Measurements from ENCODE around the gene FAM124B.

FAM124B gene

DNA sequence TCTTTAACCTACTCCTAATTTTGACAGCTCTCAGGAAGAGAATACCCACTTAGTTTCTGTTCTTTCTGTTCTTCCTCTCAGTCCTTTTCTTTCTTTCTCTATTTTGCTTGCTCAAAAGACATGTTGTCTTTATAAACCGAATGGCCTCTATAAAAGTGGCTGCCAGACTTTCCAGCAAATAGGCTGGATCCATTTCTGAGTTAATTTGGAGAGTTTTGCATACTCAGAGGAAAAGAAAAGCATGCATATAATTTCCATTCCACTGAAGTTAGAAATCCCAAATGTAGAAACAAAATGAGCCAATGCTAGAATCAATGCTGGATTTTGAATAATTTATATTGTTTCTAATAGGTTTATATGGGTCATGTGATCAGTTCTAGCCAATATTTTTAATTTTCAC lies 65.9 kb downstream of the FAM124B start:
- no peak for DNase-seq (ENCODE audit: low read depth)

DNA sequence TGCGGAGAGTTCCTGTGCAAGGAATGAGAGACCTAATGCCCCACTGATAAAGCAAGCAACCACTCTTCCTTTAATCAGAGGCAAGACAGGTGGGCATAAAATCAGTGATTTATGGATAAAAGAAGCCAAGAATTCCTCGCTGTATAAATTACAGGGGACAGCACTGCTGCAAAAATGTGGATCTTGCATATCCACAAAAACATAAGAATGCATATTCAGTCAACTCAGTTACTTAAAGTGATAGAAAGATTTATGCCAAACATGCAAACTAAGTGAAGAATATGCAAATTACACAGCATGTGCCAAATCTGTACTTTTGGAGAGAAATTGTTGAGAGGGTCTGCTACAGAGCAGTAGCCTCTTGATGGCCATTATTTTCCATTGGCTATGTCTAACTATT lies 67.2 kb downstream of the FAM124B start:
- DNase-seq (ENCODE audit: low read depth), result no peak

DNA sequence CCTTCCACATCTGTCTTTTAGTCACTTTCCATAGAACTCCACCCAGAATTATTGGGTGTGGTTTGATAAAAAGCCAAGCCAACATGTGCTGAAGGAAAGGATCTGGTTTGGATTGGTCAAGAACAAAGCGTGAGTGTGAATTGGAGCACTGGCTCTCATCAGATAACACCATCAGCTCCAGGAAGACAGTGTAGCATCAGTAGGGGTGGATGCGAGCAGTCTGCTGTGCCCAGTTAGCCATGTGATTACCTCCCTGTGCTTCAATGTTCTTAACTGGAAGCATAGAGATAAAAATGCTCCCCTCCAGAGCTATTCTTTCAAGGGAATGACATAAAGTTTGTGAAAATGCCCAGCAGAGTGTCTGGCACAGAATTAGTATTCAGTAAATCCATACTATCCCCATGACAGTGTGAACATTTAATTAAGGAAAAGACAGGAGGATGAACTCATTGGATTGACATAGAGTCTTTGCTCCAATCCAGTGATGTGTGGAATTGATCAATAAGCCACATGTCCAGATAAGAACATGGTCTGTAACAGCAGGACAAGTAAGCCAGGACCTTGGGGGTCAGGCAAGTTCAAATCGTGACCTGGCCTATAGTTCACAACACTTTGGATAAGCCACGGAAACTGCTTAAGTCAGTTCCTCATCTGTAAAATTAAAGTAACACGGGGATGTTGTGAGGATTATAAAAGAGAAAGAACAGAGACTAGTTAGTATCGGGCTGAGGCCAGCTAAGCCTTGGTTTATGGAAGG lies 68.0 kb downstream of the FAM124B start:
- no peak for DNase-seq (ENCODE audit: low read depth)

DNA sequence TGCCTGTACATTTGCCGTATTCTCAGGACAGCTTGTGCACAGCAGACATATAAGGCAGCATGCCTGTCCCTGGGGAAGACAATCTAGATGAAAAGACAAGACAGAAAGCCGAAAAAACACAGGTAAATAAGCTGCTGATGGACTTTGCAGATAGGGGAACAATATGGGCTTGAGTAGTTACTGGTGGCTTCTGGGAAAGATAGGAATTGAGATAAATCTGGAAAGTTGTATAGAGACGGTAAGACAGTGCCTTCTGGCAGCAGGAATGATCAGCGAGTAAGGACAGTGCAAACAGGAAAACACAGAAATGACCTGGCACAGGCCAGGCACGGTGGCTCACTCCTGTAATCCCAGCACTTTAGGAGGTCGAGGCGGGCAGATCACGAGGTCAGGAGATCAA lies 70.2 kb downstream of the FAM124B start:
- DNase-seq (ENCODE audit: low read depth), result no peak

DNA sequence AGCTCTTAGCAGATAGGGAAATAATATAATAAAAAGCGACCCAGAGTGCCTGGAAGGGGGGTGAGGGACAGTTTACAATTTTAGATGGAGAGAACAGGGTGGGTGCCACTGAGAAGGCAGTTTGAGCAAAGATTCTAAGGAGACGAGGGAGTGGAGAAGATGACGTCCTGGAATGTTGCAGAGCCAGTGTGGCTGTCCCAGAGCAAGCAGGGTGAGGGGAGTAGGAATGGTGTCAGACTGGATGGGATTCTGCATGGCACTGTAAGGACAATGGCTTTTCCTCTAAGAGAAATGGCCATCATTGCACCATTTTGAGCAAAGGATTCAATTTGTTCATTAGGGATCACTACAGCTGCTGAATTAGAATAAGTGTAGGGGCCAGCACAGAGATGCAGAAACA lies 73.1 kb downstream of the FAM124B start:
- no peak for DNase-seq (ENCODE audit: low read depth)
